B cell (primary cell): ENCODE measurements around the gene NRXN2. TPM values are rescaled to one million over a fixed set of nuclear protein-coding genes. Genes with fewer than 3 reads are reported as not detected.

Source experiments
- ATAC-seq: fragments of 200-7000 bp; cut with Tn5 transposase; one replicate; pipeline ENCODE4 v1.10.0; 2021; ENCODE audit warnings: low read depth, mild to moderate bottlenecking, moderate number of reproducible peaks, moderate library complexity
- CTCF ChIA-PET: fragments of 350-600 bp; sonication (Branson Sonifier 250); formaldehyde crosslinking; loops from one replicate; lab custom pipeline; 2021; ENCODE audit warnings: antibody characterized with exemption, inconsistent platforms; lab: Charles Lee
- POLR2A ChIA-PET: fragments of 350-600 bp; sonication (Branson Sonifier 250); formaldehyde crosslinking; loops from one replicate; lab custom pipeline; 2021; ENCODE audit warnings: antibody characterized with exemption; lab: Charles Lee
- DNase-seq: peaks from one replicate; pipeline ENCODE4 v3.0.0; 2013
- H2AFZ ChIP-seq: 2 replicates; pipeline ENCODE4 v1.6.1; 2012; ENCODE audit warnings: mild to moderate bottlenecking, low read depth, low read length; ENCODE audit not compliant: insufficient read depth, poor library complexity, severe bottlenecking
- H3K27ac ChIP-seq, 2 donors: 1 replicate in 1 of 2; 2 replicates in 1 of 2; pipeline ENCODE4 v1.5.1; 2012 to 2013; ENCODE audit warnings: low read length in 2 of 2, mild to moderate bottlenecking in 2 of 2, moderate library complexity in 1 of 2
- H3K27me3 ChIP-seq, 4 experiments: fragments of 200-600 bp in 1 of 4; sonication (generic) in 1 of 4; replicated peaks in 1 of 4; 1 replicate in 2 of 4; 2 replicates in 2 of 4; pipeline versions ENCODE4 v1.6.1 to v1.7.0; 2013 to 2016; ENCODE audit warnings: low read length in 3 of 4, mild to moderate bottlenecking in 2 of 4, mixed read lengths in 1 of 4, moderate library complexity in 1 of 4; ENCODE audit not compliant: insufficient read depth in 4 of 4, control insufficient read depth in 3 of 4; ENCODE audit errors: control extremely low read depth in 1 of 4
- H3K36me3 ChIP-seq, 2 experiments: replicated peaks in 1 of 2; 1 replicate in 1 of 2; 2 replicates in 1 of 2; pipeline versions ENCODE4 v1.6.1 to v1.7.1; 2013; ENCODE audit warnings: low read length in 1 of 2; ENCODE audit not compliant: insufficient read depth in 2 of 2, control insufficient read depth in 1 of 2; ENCODE audit errors: control extremely low read depth in 1 of 2, extremely low read depth in 1 of 2
- H3K4me1 ChIP-seq, 2 donors: fragments of 200-600 bp in 1 of 2; sonication (generic) in 1 of 2; 1 replicate in 1 of 2; 2 replicates in 1 of 2; pipeline versions ENCODE4 v1.5.1 to v1.6.1; 2013 to 2017; ENCODE audit warnings: low read length in 2 of 2; ENCODE audit not compliant: control insufficient read depth in 2 of 2, insufficient read depth in 2 of 2
- H3K4me2 ChIP-seq: replicated peaks from 2 replicates; pipeline ENCODE3; 2012; ENCODE audit warnings: mild to moderate bottlenecking, low read depth, low read length; ENCODE audit not compliant: poor library complexity, severe bottlenecking
- H3K4me3 ChIP-seq, 5 experiments: fragments of 200-600 bp in 1 of 5; sonication (generic) in 1 of 5; 1 replicate in 3 of 5; 2 replicates in 2 of 5; pipeline versions ENCODE4 v1.5.1 to v1.7.0; 2011 to 2016; ENCODE audit warnings: low read length in 4 of 5, mild to moderate bottlenecking in 4 of 5, low read depth in 2 of 5, control low read depth in 1 of 5, moderate library complexity in 1 of 5; ENCODE audit not compliant: insufficient read depth in 1 of 5; ENCODE audit errors: control extremely low read depth in 1 of 5, extremely low read depth in 1 of 5
- H3K79me2 ChIP-seq: fragments of 200-600 bp; sonication (generic); one replicate; pipeline ENCODE4 v1.6.0; 2016; ENCODE audit warnings: low read length; ENCODE audit not compliant: control insufficient read depth, insufficient read depth
- H3K9ac ChIP-seq: fragments of 200-600 bp; sonication (generic); 2 replicates; pipeline ENCODE4 v1.6.1; 2017; ENCODE audit warnings: mild to moderate bottlenecking, low read length, moderate library complexity
- H3K9me3 ChIP-seq, 3 donors: one replicate each; pipeline versions ENCODE4 v1.6.1 to v1.7.1; 2013; ENCODE audit warnings: low read length in 2 of 3; ENCODE audit not compliant: control insufficient read depth in 2 of 3, insufficient read depth in 1 of 3; ENCODE audit errors: control extremely low read depth in 1 of 3
- H4K20me1 ChIP-seq: 2 replicates; pipeline ENCODE4 v1.6.0; 2012; ENCODE audit warnings: mild to moderate bottlenecking, low read length; ENCODE audit not compliant: insufficient read depth, control insufficient read depth, poor library complexity, severe bottlenecking
- H3K27ac Mint-ChIP-seq: one replicate; pipeline ENCODE4 v1.8.0; 2021; ENCODE audit warnings: mixed read lengths
- H3K27me3 Mint-ChIP-seq: one replicate; pipeline ENCODE4 v1.8.0; 2021; ENCODE audit warnings: mixed read lengths
- H3K4me1 Mint-ChIP-seq: one replicate; pipeline ENCODE4 v1.8.0; 2021; ENCODE audit warnings: mixed read lengths
- H3K4me3 Mint-ChIP-seq: one replicate; pipeline ENCODE4 v1.8.0; 2021; ENCODE audit warnings: mixed read lengths
- H3K9me3 Mint-ChIP-seq: one replicate; pipeline ENCODE4 v1.8.0; 2022; ENCODE audit warnings: mixed read lengths; ENCODE audit not compliant: insufficient read depth
- CTCF ChIP-seq: fragments of 200-600 bp; IDR thresholded peaks from one replicate; pipeline ENCODE4 v1.8.0; 2022; ENCODE audit warnings: antibody characterized with exemption, mild to moderate bottlenecking
- EZH2 ChIP-seq: IDR thresholded peaks from 2 replicates; pipeline ENCODE4 v1.6.1; 2012; ENCODE audit warnings: borderline replicate concordance, low read depth, mild to moderate bottlenecking, moderate library complexity, low read length; ENCODE audit not compliant: insufficient read depth, poor library complexity, severe bottlenecking
- WGBS: methylation state at CpG from one replicate; pipeline ENCODE4 v1.1.5; 2013; ENCODE audit warnings: missing lambda C conversion rate; ENCODE audit not compliant: insufficient coverage; 5-methylcytosine and 5-hydroxymethylcytosine counted together
- intact Hi-C: fragments of 100-400 bp; cut with micrococcal nuclease; formaldehyde crosslinking; loops from one replicate; pipeline ENCODE4 v1.10.0; 2022
- polyA plus RNA-seq: library from polyadenylated mRNA; depleted of rRNA; stranded (reverse); fragments of >200 nt; gene quantifications from 2 replicates; pipeline ENCODE4 v1.2.3, GENCODE V29; 2012
- total RNA-seq, 2 donors: library from RNA; stranded (reverse); fragments of 120-200 nt in 1 of 2; gene quantifications; 1 replicate in 1 of 2; 2 replicates in 1 of 2; pipeline versions ENCODE4 v1.2.3 to v1.2.4, GENCODE V29; 2013 to 2022

Gene NRXN2
- total and polyA plus RNA-seq, 2 donors (not counting 1 experiment from before 2014, with no cell fraction given): 0.01 to 0.52 TPM

GRCh38 chr11:64583296-64584262 is 139.4 kb downstream of the NRXN2 start:
- ATAC-seq (no peak), DNase-seq (no peak)
- intact Hi-C loops: no loop called here
- peaks cover 0 to 4% (median 0%) of the 10 kb centered on the region in 4 experiments for H3K27me3 ChIP-seq
- H3K4me2 ChIP-seq: no peak overlapping the region
- 89% methylated on average over 28 of the region's 28 CpGs for WGBS
- no peak overlapping the region for H3K9ac ChIP-seq
- no peak overlapping the region for H3K4me3 ChIP-seq
- H3K27me3 Mint-ChIP-seq: peaks cover 19% of the 10 kb centered on the region
- no peak overlapping the region for H2AFZ ChIP-seq
- no peaks in the 10 kb centered on the region for H3K36me3 ChIP-seq
- TF ChIP-seq EZH2 (no peak), CTCF (no peak)
- no peak overlapping the region for H3K27ac Mint-ChIP-seq
- CTCF ChIA-PET: no interaction called here
- no peaks in the 10 kb centered on the region for H3K4me1 Mint-ChIP-seq
- POLR2A ChIA-PET: no interaction called here
- H4K20me1 ChIP-seq: no peaks in the 10 kb centered on the region
- H3K9me3 Mint-ChIP-seq: peaks cover 8% of the 10 kb centered on the region
- H3K79me2 ChIP-seq: no peaks in the 10 kb centered on the region
- H3K4me3 Mint-ChIP-seq: no peak overlapping the region
- H3K9me3 ChIP-seq: peaks cover 0 to 14% (median 0%) of the 10 kb centered on the region in 3 donors
- no peak overlapping the region for H3K27ac ChIP-seq
- H3K4me1 ChIP-seq: no peaks in the 10 kb centered on the region

GRCh38 chr11:64582885-64583284 is 140.1 kb downstream of the NRXN2 start:
- WGBS: 91% methylated on average over 15 of the region's 15 CpGs
- Histone ChIP-seq H3K79me2 (no peaks in the 10 kb centered on the region), H3K4me1 (peaks cover 0 to 5% of the 10 kb centered on the region in 2 donors), H3K27ac (no peak overlapping the region), H4K20me1 (no peaks in the 10 kb centered on the region), H3K4me2 (no peak overlapping the region), H3K9ac (no peak overlapping the region), H3K27me3 (peaks cover 0 to 5% (median 0%) of the 10 kb centered on the region in 4 experiments), H3K4me3 (no peak overlapping the region), H3K9me3 (peaks cover 0 to 11% (median 0%) of the 10 kb centered on the region in 3 donors), H2AFZ (no peak overlapping the region), H3K36me3 (no peaks in the 10 kb centered on the region)
- ChIA-PET POLR2A (no interaction called here), CTCF (no interaction called here)
- no peaks in the 10 kb centered on the region for H3K4me1 Mint-ChIP-seq
- DNase-seq (no peak), ATAC-seq (no peak)
- peaks cover 1% of the 10 kb centered on the region for H3K9me3 Mint-ChIP-seq
- H3K27me3 Mint-ChIP-seq: peaks cover 13% of the 10 kb centered on the region
- H3K4me3 Mint-ChIP-seq: no peak overlapping the region
- intact Hi-C loops: no loop called here
- no peak for TF ChIP-seq CTCF
- TF ChIP-seq EZH2: no peak
- no peak overlapping the region for H3K27ac Mint-ChIP-seq
